GM12878 (cell line): ENCODE measurements around the gene PADI2.

ENCODE experiments used
- EP300 ChIP-seq, 2 experiments: fragments of 150-350 bp in 1 of 2; IDR thresholded peaks; 2 replicates each; pipeline ENCODE4 v1.6.1; 2011 to 2012; ENCODE audit warnings: low read depth in 2 of 2, low read length in 2 of 2, borderline replicate concordance in 1 of 2, improper control_type of control experiment in 1 of 2, inconsistent platforms in 1 of 2; ENCODE audit not compliant: control insufficient read depth in 1 of 2
- NFIC ChIP-seq: IDR thresholded peaks from 2 replicates; pipeline ENCODE4 v1.6.1; 2012; ENCODE audit warnings: low read depth, mild to moderate bottlenecking, inconsistent platforms, low read length, moderate library complexity
- POLR2A ChIP-seq: IDR thresholded peaks from 2 replicates; pipeline ENCODE4 v1.6.1; 2011; ENCODE audit warnings: low read depth, mild to moderate bottlenecking, low read length
- SP1 ChIP-seq: IDR thresholded peaks from one replicate; pipeline ENCODE4 v1.6.1; 2011; ENCODE audit warnings: low read depth, low read length

GRCh38 chr1:17046334-17046657 is 73.0 kb downstream of the PADI2 start:
- no peak for TF ChIP-seq EP300 (IDR thresholded peaks at IDR 0.05; ENCODE audit: borderline replicate concordance in 1 of 2, control insufficient read depth in 1 of 2, low read depth in 2 of 2, low read length in 2 of 2)
- TF ChIP-seq POLR2A: no peak
- no peak for TF ChIP-seq SP1
- no peak for TF ChIP-seq NFIC
